HCT116 (cell line): Measurements from ENCODE around the gene DOHH. TPM values are rescaled to one million over a fixed set of nuclear protein-coding genes. Genes with fewer than 3 reads are reported as not detected.

Experiments used
- ATAC-seq: fragments of 200-7000 bp; cut with Tn5 transposase; 2 replicates; pipeline ENCODE4 v1.9.1; 2020; ENCODE audit warnings: mild to moderate bottlenecking, moderate library complexity
- BruUV-seq: library from RNA; stranded (reverse); fragments of 400-500 nt; replicated peaks from 2 replicates; lab custom pipeline; 2021; lab: Mats Ljungman, UMichigan
- CTCF ChIA-PET: fragments of 300-600 bp; sonication (Branson Sonifier 250); formaldehyde crosslinking; loops from one replicate; lab custom pipeline; 2021; ENCODE audit warnings: antibody characterized with exemption; lab: Charles Lee
- POLR2A ChIA-PET: fragments of 300-600, 350-600 bp; sonication (Branson Sonifier 250); formaldehyde crosslinking; loops from one replicate; lab custom pipeline; 2021; ENCODE audit warnings: antibody characterized with exemption; lab: Charles Lee
- RAD21 ChIA-PET, 2 experiments: fragments of 300-600 bp; sonication (Branson Sonifier 250); formaldehyde crosslinking; loops; one replicate each; lab custom pipeline; 2023; ENCODE audit warnings: low total read pairs in 2 of 2; ENCODE audit not compliant: uncharacterized antibody in 2 of 2, unreplicated experiment in 2 of 2, low non-redundant PET in 1 of 2; lab: Charles Lee
- DNase-seq: peaks from one replicate; pipeline ENCODE4 v3.0.0-alpha.2; 2010; ENCODE audit warnings: low read depth, low spot score
- H2AFZ ChIP-seq: fragments of 200-600 bp; shearing (Covaris generic), sonication (generic); 2 replicates; pipeline ENCODE4 v1.6.1; 2017; ENCODE audit warnings: low read depth, mixed run types, mixed read lengths, antibody characterized with exemption, low read length; ENCODE audit not compliant: poor library complexity, severe bottlenecking
- H3K27ac ChIP-seq: 2 replicates; pipeline ENCODE4 v1.5.1; 2012; ENCODE audit warnings: low read depth, low read length
- H3K27me3 ChIP-seq: fragments of 200-600 bp; sonication (generic); 2 replicates; pipeline ENCODE4 v1.6.1; 2016; ENCODE audit warnings: mixed run types, low read length, mixed read lengths; ENCODE audit not compliant: insufficient read depth
- H3K36me3 ChIP-seq, 2 experiments: fragments of 200-500 bp in 1 of 2; fragments of 200-600 bp in 1 of 2; sonication (Bioruptor generic) in 1 of 2; sonication (generic) in 1 of 2; 2 replicates each; pipeline versions ENCODE4 v1.5.1 to v1.6.1; 2014 to 2016; ENCODE audit warnings: low read length in 2 of 2, inconsistent platforms in 1 of 2, mixed read lengths in 1 of 2, mixed run types in 1 of 2; ENCODE audit not compliant: insufficient read depth in 2 of 2, control insufficient read depth in 1 of 2
- H3K4me1 ChIP-seq, 2 experiments: fragments of 200-600 bp in 1 of 2; sonication (generic) in 1 of 2; 2 replicates each; pipeline versions ENCODE4 v1.5.1 to v1.6.1; 2012 to 2017; ENCODE audit warnings: low read length in 2 of 2, inconsistent platforms in 1 of 2, mild to moderate bottlenecking in 1 of 2, mixed read lengths in 1 of 2, mixed run types in 1 of 2, moderate library complexity in 1 of 2; ENCODE audit not compliant: insufficient read depth in 2 of 2, control insufficient read depth in 1 of 2
- H3K4me2 ChIP-seq: fragments of 200-600 bp; sonication (generic); 2 replicates; pipeline ENCODE4 v1.6.1; 2017; ENCODE audit warnings: mixed run types, low read length, mixed read lengths
- H3K4me3 ChIP-seq, 2 experiments: fragments of 200-600 bp in 1 of 2; sonication (generic) in 1 of 2; replicated peaks in 1 of 2; 2 replicates each; pipeline ENCODE4 v1.5.1; 2011 to 2016; ENCODE audit warnings: low read length in 2 of 2, control low read depth in 1 of 2, low read depth in 1 of 2, mild to moderate bottlenecking in 1 of 2, mixed read lengths in 1 of 2, mixed run types in 1 of 2
- H3K79me2 ChIP-seq: fragments of 200-600 bp; sonication (generic); 2 replicates; pipeline ENCODE4 v1.6.1; 2017; ENCODE audit warnings: mild to moderate bottlenecking, mixed run types, low read length, moderate library complexity, mixed read lengths; ENCODE audit not compliant: insufficient read depth
- H3K9ac ChIP-seq: fragments of 200-600 bp; sonication (generic); 2 replicates; pipeline ENCODE4 v1.6.1; 2016; ENCODE audit warnings: low read length, mixed read lengths
- H3K9me2 ChIP-seq: fragments of 200-600 bp; sonication (generic), shearing (Covaris generic); 2 replicates; pipeline ENCODE4 v1.6.1; 2017; ENCODE audit warnings: mixed run types, mild to moderate bottlenecking, moderate library complexity; ENCODE audit not compliant: insufficient read depth
- H3K9me3 ChIP-seq, 2 experiments: fragments of 200-500 bp in 1 of 2; fragments of 200-600 bp in 1 of 2; sonication (Bioruptor generic) in 1 of 2; sonication (generic) in 1 of 2; 2 replicates each; pipeline ENCODE4 v1.6.1; 2014 to 2017; ENCODE audit warnings: low read length in 2 of 2, mixed read lengths in 2 of 2, inconsistent platforms in 1 of 2, low read depth in 1 of 2, mild to moderate bottlenecking in 1 of 2, mixed run types in 1 of 2, moderate library complexity in 1 of 2; ENCODE audit not compliant: control insufficient read depth in 1 of 2, insufficient read depth in 1 of 2
- H4K20me1 ChIP-seq: fragments of 200-600 bp; sonication (generic), shearing (Covaris generic); 2 replicates; pipeline ENCODE4 v1.6.1; 2017; ENCODE audit warnings: mixed run types, mild to moderate bottlenecking, moderate library complexity; ENCODE audit not compliant: insufficient read depth
- ATF3 ChIP-seq: IDR thresholded peaks from 2 replicates; pipeline ENCODE4 v1.6.1; 2012
- CBX3 ChIP-seq: IDR thresholded peaks from 2 replicates; pipeline ENCODE4 v1.6.1; 2012; ENCODE audit warnings: low read depth
- CTCF ChIP-seq, 3 experiments: fragments of 200-600 bp in 1 of 3; sonication (generic) in 1 of 3; IDR thresholded peaks in 2 of 3; conservative IDR thresholded peaks in 1 of 3; 2 replicates each; pipeline ENCODE4 v1.5.1; 2012 to 2017; ENCODE audit warnings: low read depth in 2 of 3, low read length in 2 of 3, antibody characterized with exemption in 1 of 3, borderline replicate concordance in 1 of 3, control low read depth in 1 of 3, mild to moderate bottlenecking in 1 of 3, mixed read lengths in 1 of 3, mixed run types in 1 of 3, moderate library complexity in 1 of 3; ENCODE audit not compliant: insufficient read depth in 1 of 3
- EGR1 ChIP-seq: IDR thresholded peaks from 2 replicates; pipeline ENCODE4 v1.6.1; 2012; ENCODE audit warnings: low read depth
- ELF1 ChIP-seq: IDR thresholded peaks from 2 replicates; pipeline ENCODE4 v1.6.1; 2012; ENCODE audit warnings: low read depth, borderline replicate concordance
- EZH2 ChIP-seq: fragments of 200-600 bp; sonication (generic); IDR thresholded peaks from 2 replicates; pipeline ENCODE4 v1.6.1; 2017; ENCODE audit warnings: antibody characterized with exemption, mixed run types
- EZH2phosphoT487 ChIP-seq: fragments of 200-600 bp; IDR thresholded peaks from 2 replicates; pipeline ENCODE4 v1.6.1; 2018; ENCODE audit warnings: antibody characterized with exemption, borderline replicate concordance
- JUND ChIP-seq: IDR thresholded peaks from 2 replicates; pipeline ENCODE4 v1.6.1; 2012
- POLR2AphosphoS5 ChIP-seq: IDR thresholded peaks from 2 replicates; pipeline ENCODE4 v1.6.1; 2011; ENCODE audit warnings: mild to moderate bottlenecking, low read depth, low read length, moderate library complexity
- RAD21 ChIP-seq: IDR thresholded peaks from 2 replicates; pipeline ENCODE4 v1.6.1; 2012; ENCODE audit warnings: low read depth, mild to moderate bottlenecking
- REST ChIP-seq: IDR thresholded peaks from 2 replicates; pipeline ENCODE4 v1.6.1; 2012; ENCODE audit warnings: low read depth
- SIN3A ChIP-seq: IDR thresholded peaks from 2 replicates; pipeline ENCODE4 v1.6.1; 2012; ENCODE audit warnings: low read depth
- SP1 ChIP-seq: IDR thresholded peaks from 2 replicates; pipeline ENCODE4 v1.6.1; 2012; ENCODE audit warnings: low read depth
- SRF ChIP-seq: IDR thresholded peaks from 2 replicates; pipeline ENCODE4 v1.6.1; 2012; ENCODE audit warnings: low read depth
- TCF7L2 ChIP-seq: IDR thresholded peaks from 2 replicates; pipeline ENCODE4 v1.7.0; 2011; ENCODE audit warnings: borderline replicate concordance, inconsistent platforms; ENCODE audit not compliant: insufficient read depth, insufficient read length; ENCODE audit errors: extremely low read depth
- YY1 ChIP-seq: IDR thresholded peaks from 2 replicates; pipeline ENCODE4 v1.6.1; 2011; ENCODE audit warnings: low read length, low read depth, moderate library complexity, mild to moderate bottlenecking; ENCODE audit not compliant: insufficient replicate concordance; ENCODE audit errors: extremely low read depth
- ZBTB33 ChIP-seq: IDR thresholded peaks from 2 replicates; pipeline ENCODE4 v1.6.1; 2011; ENCODE audit warnings: mild to moderate bottlenecking, low read length, moderate library complexity; ENCODE audit not compliant: insufficient replicate concordance; ENCODE audit errors: extremely low read depth
- ZFX ChIP-seq: fragments of 450-650 bp; IDR thresholded peaks from 2 replicates; pipeline ENCODE4 v1.6.1; 2017
- ZNF274 ChIP-seq: fragments of 200-500 bp; sonication (Bioruptor generic); IDR thresholded peaks from 2 replicates; pipeline ENCODE4 v1.6.1; 2014; ENCODE audit warnings: mild to moderate bottlenecking, low read depth, low read length, inconsistent platforms
- intact Hi-C: fragments of 100-400 bp; cut with micrococcal nuclease; formaldehyde crosslinking; loops from 2 replicates; pipeline ENCODE4 v1.10.0; 2022
- total RNA-seq: library from RNA; stranded (reverse); gene quantifications from one replicate; pipeline ENCODE4 v1.2.1, GENCODE V29; 2021; ENCODE audit not compliant: unreplicated experiment

The DOHH gene
- total RNA-seq, 1 experiment from 2014 or later, result 20.9 TPM

- TF ChIP-seq ELF1 (no peak), CBX3 (no peak), ZFX (no peak), EZH2 (no peak), SIN3A (no peak), SRF (no peak), SP1 (no peak)
Observed at GRCh38 chr19:3518255-3518654, 17.8 kb upstream of the DOHH start (continued).

GRCh38 chr19:3517638-3518037 lies 17.2 kb upstream of the DOHH start:
- H3K9me3 ChIP-seq, result no peaks in the 10 kb centered on the region
- ChIA-PET RAD21 (no interaction called here), POLR2A (no interaction called here), CTCF (no interaction called here)
- intact Hi-C loops, result no loop called here
- BruUV-seq, result no TSS peak
- no peaks in the 10 kb centered on the region for H3K27me3 ChIP-seq
- no peak overlapping the region for H3K4me2 ChIP-seq
- peaks cover 3 to 13% of the 10 kb centered on the region in 2 experiments; a peak in 2 of 4 replicates for H3K4me1 ChIP-seq
- peaks cover 90% of the 10 kb centered on the region for H3K79me2 ChIP-seq
- H2AFZ ChIP-seq, result no peak overlapping the region
- DNase-seq (no peak), ATAC-seq (no peak)
- H3K36me3 ChIP-seq, result peaks cover 5 to 8% of the 10 kb centered on the region in 2 experiments; a peak in 2 of 4 replicates
- H3K9me2 ChIP-seq, result no peaks in the 10 kb centered on the region
- no peak overlapping the region for H3K4me3 ChIP-seq
- no peak overlapping the region for H3K9ac ChIP-seq
- no peak overlapping the region for H3K27ac ChIP-seq
- no peaks in the 10 kb centered on the region for H4K20me1 ChIP-seq
- TF ChIP-seq CTCF (IDR thresholded peaks at IDR 0.05 in 2 of 3, conservative IDR thresholded peaks at IDR 0.05 in 1 of 3; ENCODE audit: borderline replicate concordance in 1 of 3, insufficient read depth in 1 of 3, low read depth in 2 of 3, low read length in 2 of 3) (no peak), SP1 (no peak), YY1 (no peak), POLR2AphosphoS5 (no peak), ZBTB33 (no peak), REST (no peak), RAD21 (no peak), SIN3A (no peak), EZH2phosphoT487 (no peak), EZH2 (no peak), CBX3 (no peak), TCF7L2 (no peak), ATF3 (no peak), JUND (no peak), ELF1 (no peak), ZFX (no peak), ZNF274 (no peak), EGR1 (no peak)
